Liver (tissue), 2 donors: Measurements from ENCODE around the gene NAPB.
A peak's percentile ranks its signal among the peaks of the same experiment; 100 is the strongest.

Experiments used
- CTCF ChIP-seq: fragments of 150-350 bp; IDR thresholded peaks from 2 replicates; pipeline ENCODE4 v1.5.1; 2017; ENCODE audit warnings: improper control_type of control experiment, low read depth, low read length; ENCODE audit not compliant: missing input control
- TF ChIP-seq, protein P1 (sequence below): IDR thresholded peaks from 2 replicates; pipeline ENCODE4 v1.6.1; 2016; ENCODE audit warnings: antibody characterized with exemption
- donor health status: healthy.

- peak; percentile 16 for TF ChIP-seq CTCF
- TF ChIP-seq, protein P1, sequence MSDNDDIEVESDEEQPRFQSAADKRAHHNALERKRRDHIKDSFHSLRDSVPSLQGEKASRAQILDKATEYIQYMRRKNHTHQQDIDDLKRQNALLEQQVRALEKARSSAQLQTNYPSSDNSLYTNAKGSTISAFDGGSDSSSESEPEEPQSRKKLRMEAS = peak; percentile 51
These were observed 59.6 kb downstream of the NAPB start, which contains the start of gene GZF1 for GRCh38 chr20:23361476-23362391.
